NCI-H2227 (cell line): Measurements from ENCODE around the gene ZFP1.
"Not testable (repeated sequence)": the region's sequence is repeated elsewhere in the genome, so short reads cannot be mapped to it uniquely, and the experiment has no call there.

ENCODE experiments used
- DNase-seq: peaks from one replicate; lab custom pipeline; 2025; ENCODE audit not compliant: unreplicated experiment; lab: John Stamatoyannopoulos, UW

ZFP1 gene

GRCh38 chr16:75203096-75203495 lies 54.8 kb downstream of the ZFP1 start:
- DNase-seq: no peak

- no peak for DNase-seq
Observed at GRCh38 chr16:75203667-75204409, 55.5 kb downstream of the ZFP1 start.

GRCh38 chr16:75204410-75204758 lies 56.1 kb downstream of the ZFP1 start:
- no peak for DNase-seq

- DNase-seq: not testable (repeated sequence)
Observed at GRCh38 chr16:75204905-75205304, 56.6 kb downstream of the ZFP1 start.

- DNase-seq: not testable (repeated sequence)
Observed at GRCh38 chr16:75205438-75205837, 57.1 kb downstream of the ZFP1 start.

GRCh38 chr16:75205961-75206748 lies 57.8 kb downstream of the ZFP1 start:
- not testable (repeated sequence) for DNase-seq

- no peak for DNase-seq
Observed at GRCh38 chr16:75206749-75207451, 58.6 kb downstream of the ZFP1 start, which contains the start of gene CTRB2. TSS of gene CTRB2 (minus strand) at chr16:75207161. CDS start at chr16:75207141, 20 bp downstream.

- DNase-seq: no peak
Observed at GRCh38 chr16:75207831-75208230, 59.5 kb downstream of the ZFP1 start.

GRCh38 chr16:75208242-75208825 lies 60.0 kb downstream of the ZFP1 start:
- DNase-seq: no peak

- DNase-seq: no peak
Observed at GRCh38 chr16:75208861-75209505, 60.7 kb downstream of the ZFP1 start.

- not testable (repeated sequence) for DNase-seq
Observed at GRCh38 chr16:75209514-75209913, 61.2 kb downstream of the ZFP1 start.

GRCh38 chr16:75209944-75210343 lies 61.6 kb downstream of the ZFP1 start:
- DNase-seq: no peak

- not testable (repeated sequence) for DNase-seq
Observed at GRCh38 chr16:75211286-75211685, 63.0 kb downstream of the ZFP1 start.

GRCh38 chr16:75216127-75216526 lies 67.8 kb downstream of the ZFP1 start:
- DNase-seq: no peak

- no peak for DNase-seq
Observed at GRCh38 chr16:75216576-75216975, 68.3 kb downstream of the ZFP1 start.

- DNase-seq: no peak
Observed at GRCh38 chr16:75217389-75217851, 69.1 kb downstream of the ZFP1 start.

- DNase-seq: no peak
Observed at GRCh38 chr16:75218256-75219076, 70.1 kb downstream of the ZFP1 start, which contains the start of gene CTRB1. TSS of gene CTRB1 (plus strand) at chr16:75218988. CDS start at chr16:75219008, 20 bp downstream.

- no peak for DNase-seq
Observed at GRCh38 chr16:75219088-75219487, 70.8 kb downstream of the ZFP1 start.

GRCh38 chr16:75219838-75220237 lies 71.5 kb downstream of the ZFP1 start:
- DNase-seq: no peak
